ENCODE measurements around the gene BRIP1.

Gene BRIP1

DNA sequence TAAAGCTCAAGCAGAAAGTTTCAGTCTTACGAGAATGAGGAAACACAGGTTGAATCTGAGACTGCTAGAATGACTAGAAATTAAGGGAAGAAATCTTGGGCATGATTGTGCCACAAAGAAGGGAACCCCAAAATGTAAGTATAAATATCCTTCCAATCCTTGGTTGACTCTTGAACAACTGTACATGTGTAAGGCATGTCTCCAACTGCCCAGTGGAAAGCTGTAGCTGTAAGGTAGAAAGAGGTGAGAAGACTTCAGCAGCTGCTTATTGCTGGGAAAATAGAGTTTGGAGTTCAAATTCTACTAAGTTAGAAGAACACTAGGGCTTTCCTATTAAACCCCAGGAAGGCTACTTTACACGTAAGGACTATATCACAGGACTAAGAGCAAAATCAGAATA is 212.6 kb downstream of the BRIP1 start:
- no peak for DNase-seq

GRCh38 chr17:61648587-61648986 is 214.7 kb downstream of the BRIP1 start:
- DNase-seq = no peak

DNA sequence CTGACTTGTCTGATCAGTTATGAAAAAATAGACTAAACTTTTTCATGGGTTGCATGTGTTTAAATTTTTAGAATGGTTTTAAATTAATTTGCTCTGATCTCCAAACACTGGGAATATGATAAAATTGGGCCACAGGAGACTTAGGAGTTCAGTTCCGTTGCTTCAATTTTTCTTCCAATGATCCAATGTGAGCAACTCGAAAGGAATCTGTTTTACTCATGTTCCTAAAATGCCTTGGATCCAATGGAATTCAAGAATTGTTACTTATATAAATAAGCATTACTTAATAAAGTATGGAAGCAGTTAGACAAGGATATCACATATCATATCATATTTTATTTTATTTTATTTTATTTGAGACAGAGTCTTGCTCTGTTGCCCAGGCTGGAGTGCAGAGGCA is 216.3 kb downstream of the BRIP1 start:
- no peak for DNase-seq

DNA sequence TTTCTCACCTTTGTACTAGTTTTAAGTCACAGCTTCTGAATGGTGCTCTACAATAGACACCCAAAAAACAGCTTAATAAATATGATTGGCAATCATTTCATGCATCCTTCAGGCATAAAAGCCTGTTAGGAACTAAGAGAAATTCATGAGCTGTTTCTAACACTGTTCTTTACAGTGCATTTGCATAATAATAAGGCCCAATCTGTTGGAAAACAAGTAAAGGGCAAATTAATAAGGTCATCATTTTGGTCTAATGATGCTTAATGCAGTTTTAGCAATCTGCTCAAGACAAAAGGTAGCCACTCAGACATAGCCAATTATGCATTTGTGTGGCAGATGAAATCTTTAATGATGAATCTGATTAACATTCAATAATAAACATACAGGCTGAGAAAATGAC is 216.8 kb downstream of the BRIP1 start:
- DNase-seq = no peak

DNA sequence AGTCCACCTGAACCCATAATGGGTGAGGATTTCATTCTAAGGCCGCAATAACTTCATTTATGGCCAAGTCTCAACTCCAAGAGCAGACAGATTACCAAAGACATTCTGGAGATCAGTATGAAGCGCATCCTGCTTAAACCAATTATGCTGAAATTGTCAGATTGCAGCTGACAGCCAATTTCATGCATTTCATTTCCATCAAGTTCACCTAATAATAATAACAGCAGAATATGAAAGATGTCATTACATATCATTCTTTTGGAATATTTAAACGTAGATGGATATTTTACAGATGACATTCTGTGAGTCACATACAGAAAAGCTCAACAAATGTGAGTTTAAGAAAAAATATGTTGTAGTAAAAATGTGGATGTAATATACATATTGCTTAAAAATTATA is 217.4 kb downstream of the BRIP1 start:
- no peak for DNase-seq

DNA sequence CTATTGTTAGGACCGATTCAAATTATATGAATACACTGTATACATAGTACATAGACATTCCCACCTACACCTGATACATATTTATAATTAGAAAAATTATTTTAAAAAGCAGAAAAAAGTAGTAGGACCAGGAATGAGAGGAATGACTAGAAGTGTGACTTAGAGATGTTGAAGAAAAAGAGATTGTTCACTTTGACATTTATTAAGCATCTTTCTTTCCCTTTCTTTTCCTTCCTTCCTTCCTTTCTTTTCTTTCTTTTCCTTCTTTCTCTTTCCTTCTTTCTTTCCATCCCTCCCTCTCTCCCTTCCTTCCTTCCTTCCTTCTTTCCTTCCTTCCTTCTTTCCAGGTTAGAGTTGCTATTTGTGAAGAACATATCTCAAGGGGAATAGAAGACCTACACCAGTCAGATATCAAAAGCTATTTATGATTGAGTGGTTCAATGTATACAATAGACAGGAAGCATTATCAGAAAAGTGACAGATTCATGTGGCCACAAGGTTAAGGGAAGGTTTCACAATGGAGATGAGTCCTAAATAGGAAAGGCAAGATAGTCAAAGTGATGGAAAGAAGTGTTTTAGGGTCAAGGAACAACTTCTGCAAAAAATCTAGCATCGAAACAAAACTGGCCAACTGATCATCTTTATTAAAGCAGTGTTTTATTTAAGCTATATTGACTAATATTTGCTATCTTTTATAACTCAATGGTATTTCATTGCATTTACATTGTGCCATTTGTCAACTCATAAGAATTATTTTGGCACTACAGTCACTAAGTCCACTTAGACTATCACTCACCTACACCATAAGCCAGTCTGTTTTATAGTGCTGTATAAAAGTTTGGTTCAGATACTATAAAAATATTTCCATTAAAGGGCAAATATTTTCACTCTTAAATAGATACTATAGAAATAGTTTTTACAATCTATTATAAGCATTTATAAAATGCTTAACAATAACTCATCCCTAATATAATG is 218.2 kb downstream of the BRIP1 start:
- no peak for DNase-seq

GRCh38 chr17:61642768-61643167 is 220.6 kb downstream of the BRIP1 start:
- DNase-seq = no peak

DNA sequence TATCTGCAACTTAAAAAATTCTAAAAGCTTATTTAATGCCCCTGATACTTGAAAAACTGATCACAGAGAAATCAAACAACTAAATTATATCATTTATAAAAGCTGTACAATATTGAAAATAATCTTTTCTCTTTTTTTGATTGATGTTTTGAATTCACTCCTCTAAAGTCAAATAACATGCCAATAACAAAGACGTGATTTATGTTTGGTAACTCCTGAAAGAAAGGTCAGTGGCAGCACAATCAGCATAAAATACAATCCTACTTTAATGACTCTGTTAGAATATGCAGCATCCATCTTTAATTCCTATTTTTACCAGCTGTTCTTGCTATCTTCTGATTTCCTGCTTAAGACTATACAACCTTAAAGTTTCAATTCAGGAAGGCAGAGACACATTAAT is 221.6 kb downstream of the BRIP1 start:
- no peak for DNase-seq

DNA sequence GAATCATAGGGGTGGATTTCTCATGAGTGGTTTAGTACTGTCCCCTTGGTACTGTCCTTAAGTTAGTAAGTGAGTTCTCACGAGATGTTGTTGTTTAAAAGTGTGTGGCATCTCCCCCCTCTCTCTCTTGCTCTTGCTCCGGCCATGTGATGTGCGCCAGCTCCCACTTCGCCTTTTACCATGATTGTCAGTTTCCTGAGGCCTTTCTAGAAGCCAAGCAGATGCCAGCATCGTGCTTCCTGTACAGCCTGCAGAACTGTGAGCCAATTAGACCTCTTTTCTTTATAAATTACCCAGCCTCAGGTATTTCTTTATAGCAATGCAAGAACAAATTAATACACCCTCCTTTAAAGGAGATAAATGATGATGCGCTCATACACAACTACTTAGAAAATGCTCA is 222.2 kb downstream of the BRIP1 start:
- DNase-seq = no peak

DNA sequence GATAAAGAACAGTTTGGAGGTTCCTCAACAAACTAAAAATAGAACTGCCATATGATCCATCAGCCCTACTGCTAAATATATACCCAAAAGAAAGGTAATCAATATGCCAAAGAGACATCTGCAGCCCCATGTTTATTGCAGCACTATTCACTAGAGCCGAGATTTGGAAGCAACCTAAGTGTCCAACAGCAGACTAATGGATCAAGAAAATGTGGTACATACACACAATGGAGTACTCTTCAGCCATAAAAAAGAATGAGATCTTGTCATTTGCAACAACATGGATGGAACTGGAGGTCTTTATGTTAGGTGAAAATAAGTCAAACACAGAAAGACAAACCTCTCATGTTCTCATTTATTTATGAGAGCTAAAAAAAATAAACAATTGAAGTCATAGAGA is 223.5 kb downstream of the BRIP1 start:
- DNase-seq = no peak

DNA sequence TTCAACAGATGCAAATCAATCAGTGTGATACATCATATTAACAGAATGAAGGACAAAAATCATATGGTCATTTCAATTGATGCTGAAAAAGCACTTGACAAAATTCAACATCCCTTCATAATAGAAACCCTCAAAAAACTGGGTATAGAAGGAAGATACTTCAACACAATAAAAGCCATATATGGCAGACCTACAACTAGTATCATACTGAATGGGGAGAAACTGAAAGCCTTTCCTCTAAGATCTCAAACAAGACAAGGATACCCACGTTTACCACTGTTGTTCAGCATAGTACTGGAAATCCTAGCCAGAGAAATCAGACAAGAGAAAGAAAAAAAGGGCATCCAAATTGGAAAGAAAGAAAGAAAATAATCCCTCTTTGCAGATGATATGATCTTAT is 225.2 kb downstream of the BRIP1 start:
- DNase-seq = no peak

- DNase-seq = peak; percentile 71
Observed at GRCh38 chr17:61635913-61636432, 227.4 kb downstream of the BRIP1 start.

- no peak for DNase-seq
Observed at GRCh38 chr17:61634942-61635538, 228.3 kb downstream of the BRIP1 start.

DNA sequence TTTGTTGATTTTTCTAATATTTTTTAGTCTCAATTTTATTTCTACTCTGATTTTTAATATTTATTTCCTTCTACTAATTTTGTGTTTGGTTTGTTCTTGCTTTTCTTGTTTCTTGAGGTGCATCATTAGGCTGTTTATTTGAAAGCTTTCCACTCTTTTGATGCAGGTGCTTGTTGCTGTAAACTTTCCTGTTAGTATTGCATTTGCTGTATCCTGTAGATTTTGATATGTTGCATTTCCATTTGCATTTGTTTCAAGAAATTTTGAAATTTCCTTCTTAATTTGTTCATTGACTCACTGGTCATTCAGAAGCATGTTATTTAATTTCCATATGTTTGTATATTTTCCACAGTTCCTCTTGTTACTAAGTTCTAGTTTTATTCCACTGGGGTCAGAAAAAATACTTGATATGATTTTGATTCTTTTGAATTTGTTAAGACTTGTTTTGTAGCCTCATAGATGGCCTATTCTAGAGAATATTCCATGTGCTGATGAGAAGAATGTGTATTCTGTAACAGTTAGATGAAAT is 229.3 kb downstream of the BRIP1 start:
- DNase-seq = no peak

DNA sequence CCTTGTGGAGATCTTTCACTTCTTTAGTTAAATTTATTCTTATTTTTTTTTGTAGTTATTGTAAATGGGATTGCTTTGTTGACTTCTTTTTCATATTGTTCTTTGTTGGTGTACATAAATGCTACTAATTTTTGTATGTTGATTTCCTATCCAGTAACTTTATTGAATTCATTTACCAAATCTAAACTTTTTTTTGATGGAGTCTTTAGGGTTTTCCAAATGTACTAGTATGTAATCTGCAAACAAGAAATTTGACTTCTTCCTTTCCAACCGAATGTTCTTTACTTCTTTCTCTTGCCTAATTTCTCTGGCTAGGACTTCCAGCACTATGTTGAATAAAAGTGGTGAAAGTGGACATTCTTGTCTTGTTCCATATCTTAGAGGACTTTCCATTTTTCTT is 230.5 kb downstream of the BRIP1 start:
- DNase-seq = no peak

DNA sequence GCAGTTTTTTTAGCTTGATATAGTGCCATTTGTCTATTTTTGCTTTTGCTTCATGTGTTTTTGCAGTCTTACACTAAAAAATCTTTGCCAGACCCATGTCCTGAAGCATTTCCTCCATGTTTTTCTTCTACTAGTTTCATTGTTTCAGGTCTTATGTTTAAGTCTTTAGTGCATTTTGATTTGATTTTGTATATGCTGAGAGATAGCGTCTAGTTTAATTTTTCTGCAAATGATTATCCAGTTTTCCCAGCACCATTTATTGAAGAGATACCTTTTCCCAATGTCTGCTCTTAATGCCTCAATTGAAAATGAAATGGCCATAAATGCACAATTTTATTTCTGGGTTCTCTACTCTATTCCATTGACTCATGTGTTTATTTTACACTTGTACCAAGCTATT is 231.5 kb downstream of the BRIP1 start:
- DNase-seq = no peak

Data from T1000 (cell line).